Erythroblast (primary cell): Measurements from ENCODE around the gene KLHDC7B.

Experiments used
- DNase-seq, 2 experiments: peaks; one replicate each; lab custom pipeline; 2025; lab: John Stamatoyannopoulos, UW
- GATA1 ChIP-seq: IDR thresholded peaks from 2 replicates; pipeline ENCODE4 v1.6.1; 2011; ENCODE audit warnings: low read depth, mild to moderate bottlenecking, control low read depth, low read length, moderate library complexity
- POLR2A ChIP-seq: IDR thresholded peaks from 2 replicates; pipeline ENCODE4 v1.6.1; 2011; ENCODE audit warnings: mild to moderate bottlenecking, low read length

The KLHDC7B gene

GRCh38 chr22:50545522-50546325 is at the start of gene KLHDC7B:
TSS of gene KLHDC7B (plus strand) at chr22:50545899. CDS start at chr22:50546244, 345 bp downstream.
- peak in 1 of 2 experiments; percentile 72 for DNase-seq
- TF ChIP-seq POLR2A, result no peak
- TF ChIP-seq GATA1, result no peak

DNA sequence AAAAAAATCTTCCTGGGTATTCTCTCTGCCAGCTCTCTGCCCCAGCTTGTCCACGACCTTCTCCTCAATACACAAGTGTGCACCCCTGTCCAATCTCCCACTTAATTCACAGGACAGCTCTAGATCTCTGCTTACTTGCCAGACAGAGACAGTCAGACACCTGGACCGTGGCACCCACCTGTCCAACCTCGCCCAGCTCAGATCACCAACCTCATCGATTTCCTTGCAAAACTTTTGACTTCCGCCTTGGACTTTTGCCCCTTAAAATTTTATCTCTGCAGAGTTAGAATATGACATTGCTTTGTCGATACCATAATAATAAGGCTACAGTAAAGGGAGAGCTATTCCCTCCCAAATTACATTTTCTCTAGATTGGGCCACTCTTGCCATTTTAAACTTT is 48.6 kb upstream of the KLHDC7B start:
- DNase-seq, result no peak

DNA sequence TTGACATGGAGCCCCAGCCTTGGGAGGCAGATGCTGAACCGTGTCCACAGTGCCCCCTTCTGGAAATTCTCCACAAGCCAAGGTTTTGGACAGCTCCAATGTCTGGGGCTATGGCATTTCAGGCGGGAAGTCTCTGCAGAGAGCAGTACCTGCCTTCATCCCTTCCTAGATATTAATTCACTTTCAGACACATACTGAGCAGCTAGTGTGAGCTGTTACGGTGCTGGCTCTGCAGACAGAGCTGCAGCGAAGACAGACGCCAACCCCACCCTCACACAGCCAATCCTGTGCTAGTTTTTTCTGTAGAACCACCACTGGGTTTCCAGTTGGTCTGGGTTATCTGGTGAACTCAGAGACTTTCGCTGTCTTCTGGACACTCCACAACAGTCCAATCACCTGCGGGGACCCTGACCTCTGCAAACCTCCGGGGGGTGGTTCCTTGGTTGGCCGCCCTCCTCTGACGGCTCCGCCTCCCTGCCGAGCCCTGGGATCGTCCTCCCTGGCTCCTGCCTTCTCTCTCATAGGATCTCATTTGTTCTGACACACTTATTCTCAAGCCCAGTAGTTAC is 47.3 kb upstream of the KLHDC7B start:
- TF ChIP-seq GATA1, result no peak
- TF ChIP-seq POLR2A, result no peak
- DNase-seq, result peak; percentile 62 to 76

More for the DNA sequence above, 48.6 kb upstream of the KLHDC7B start:
- TF ChIP-seq GATA1 (no peak), POLR2A (no peak)

- TF ChIP-seq GATA1, result no peak
- no peak for TF ChIP-seq POLR2A
These were observed 45.2 kb upstream of the KLHDC7B start for GRCh38 chr22:50500452-50500851.

DNA sequence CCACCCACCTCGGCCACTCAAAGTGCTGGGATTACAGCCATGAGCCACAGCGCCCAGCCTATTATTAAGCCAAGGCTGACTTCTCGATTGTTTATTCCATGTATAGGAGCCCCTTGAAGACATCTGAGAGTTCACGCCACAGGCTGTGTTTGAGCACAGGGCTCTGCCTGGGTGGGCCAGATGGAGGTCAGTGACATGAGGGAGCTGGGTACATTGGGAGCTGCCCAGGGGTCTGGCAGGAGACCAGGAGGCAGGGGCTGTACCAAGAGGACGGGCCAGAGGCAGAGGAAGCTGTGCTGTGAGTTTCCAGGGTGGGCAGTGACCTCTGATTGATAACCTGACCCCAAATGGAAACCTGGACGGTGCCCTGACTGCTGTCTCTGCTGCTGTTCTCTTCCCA is 43.6 kb upstream of the KLHDC7B start:
- no peak for DNase-seq
- TF ChIP-seq POLR2A (no peak), GATA1 (no peak)

More at GRCh38 chr22:50500452-50500851, 45.2 kb upstream of the KLHDC7B start:
- DNase-seq, result no peak

DNA sequence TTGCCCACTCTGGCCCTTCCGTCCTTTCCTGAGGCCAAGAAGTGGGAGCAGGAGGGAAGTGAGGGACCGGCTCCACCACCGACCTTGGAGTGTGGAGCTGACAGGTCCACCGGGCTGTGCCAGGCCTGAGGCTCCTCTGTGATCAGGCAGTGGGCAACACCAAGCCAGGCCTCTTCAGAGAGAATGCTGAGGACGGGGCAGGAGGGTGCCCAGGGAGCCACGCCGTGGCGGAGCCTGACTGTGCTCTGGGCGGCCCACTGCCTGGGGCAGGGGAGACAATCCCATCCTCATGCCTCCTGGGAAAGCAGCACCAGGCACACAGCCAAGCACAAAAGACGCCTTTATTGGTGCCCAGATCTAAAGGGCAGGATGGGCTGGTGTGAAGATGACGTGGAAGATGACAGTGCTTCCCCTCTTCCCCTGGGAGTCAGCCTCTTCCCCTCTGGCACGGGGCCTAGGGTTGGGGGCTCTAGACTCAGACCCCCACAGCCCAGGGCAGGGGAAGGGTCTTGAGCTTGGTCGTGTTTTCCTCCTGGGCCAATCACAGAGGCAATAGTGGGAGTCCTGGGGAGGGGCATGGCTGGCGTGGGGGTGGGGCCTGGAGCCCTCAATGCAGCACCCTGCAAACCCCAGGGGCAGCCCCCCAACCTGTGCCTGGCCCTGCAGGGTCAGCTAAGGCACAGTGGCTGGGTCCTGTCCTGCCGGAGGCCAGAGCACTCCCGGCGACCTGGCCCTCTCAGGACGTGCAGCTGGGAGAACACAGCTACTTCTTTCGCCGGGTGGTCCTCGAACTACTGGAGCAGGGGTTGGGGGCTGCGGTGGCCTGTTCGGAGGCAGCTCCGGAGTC is 42.8 kb upstream of the KLHDC7B start:
- no peak for DNase-seq
- no peak for TF ChIP-seq GATA1
- no peak for TF ChIP-seq POLR2A

DNA sequence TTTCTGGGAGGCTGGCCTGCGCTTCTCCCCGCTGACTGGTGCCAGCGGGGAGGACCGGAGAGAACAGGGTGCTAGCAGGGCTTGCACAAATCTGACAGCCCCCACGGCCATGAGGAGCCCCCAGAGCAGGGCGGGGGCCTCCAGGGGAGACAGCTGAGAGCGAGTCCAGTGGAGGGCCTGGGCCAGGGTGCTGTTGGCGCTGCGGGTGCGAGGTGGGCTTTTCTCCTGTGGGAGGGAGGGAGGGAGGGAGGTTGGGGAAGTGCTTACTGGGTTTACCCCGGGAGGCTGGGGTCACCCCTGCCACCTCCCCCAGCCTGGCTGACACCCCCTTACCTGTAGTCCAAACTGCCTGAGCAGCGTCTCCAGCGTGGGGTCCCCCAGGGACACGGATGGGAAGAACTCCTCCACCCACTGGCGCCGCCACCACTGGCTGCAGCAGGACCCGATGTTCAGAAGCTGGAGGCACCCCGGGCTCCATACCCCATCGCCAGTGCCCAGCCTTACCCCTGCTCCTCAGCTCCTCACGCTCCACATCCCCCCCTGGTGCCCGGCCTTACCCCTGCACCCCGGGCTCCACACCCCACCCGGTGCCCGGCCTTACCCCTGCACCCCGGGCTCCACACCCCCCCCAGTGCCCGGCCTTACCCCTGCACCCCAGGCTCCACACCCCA is 42.1 kb upstream of the KLHDC7B start:
- TF ChIP-seq GATA1, result no peak
- no peak for TF ChIP-seq POLR2A
- DNase-seq, result no peak

DNA sequence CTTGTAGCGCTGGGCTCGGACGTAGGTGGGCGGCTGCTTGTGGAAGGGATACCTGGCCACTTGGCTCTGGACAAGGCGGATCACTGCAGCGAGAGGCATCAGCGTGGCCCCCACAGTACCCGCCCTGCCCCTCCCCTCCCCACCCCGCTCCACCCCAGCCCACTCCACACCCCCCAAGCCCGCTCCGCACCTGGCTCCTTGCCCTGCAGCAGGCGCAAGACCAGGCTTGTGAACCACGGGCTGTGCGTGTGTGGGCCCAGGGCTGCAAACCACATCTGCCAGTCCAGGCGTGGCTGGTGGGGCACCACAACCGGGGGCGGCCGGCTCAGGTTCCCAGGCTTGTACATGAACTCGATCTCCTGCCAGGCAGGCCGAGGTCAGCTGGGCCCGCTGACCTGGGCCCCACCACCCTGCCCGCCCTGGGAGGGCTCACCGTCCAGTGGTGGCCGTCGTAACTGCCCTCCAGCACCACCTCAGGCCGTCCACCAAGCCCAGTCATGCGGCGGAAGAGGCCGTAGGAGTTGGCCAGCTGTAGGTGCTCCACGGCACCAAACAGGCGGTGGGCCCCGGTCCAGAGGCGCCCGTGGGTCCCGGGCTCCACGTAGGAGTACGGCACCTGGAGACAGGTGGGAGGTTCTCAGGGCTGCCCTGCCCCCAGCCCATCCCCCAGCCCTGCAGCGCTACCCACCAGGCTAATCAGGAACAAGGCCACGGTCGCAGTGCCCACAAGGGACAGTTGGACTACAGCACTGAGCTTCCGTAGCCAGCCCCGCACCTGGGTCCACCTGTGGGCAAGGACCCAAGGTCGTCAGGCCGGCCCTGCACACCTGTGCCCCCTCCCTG is 41.1 kb upstream of the KLHDC7B start:
- no peak for DNase-seq
- TF ChIP-seq GATA1 (no peak), POLR2A (no peak)

DNA sequence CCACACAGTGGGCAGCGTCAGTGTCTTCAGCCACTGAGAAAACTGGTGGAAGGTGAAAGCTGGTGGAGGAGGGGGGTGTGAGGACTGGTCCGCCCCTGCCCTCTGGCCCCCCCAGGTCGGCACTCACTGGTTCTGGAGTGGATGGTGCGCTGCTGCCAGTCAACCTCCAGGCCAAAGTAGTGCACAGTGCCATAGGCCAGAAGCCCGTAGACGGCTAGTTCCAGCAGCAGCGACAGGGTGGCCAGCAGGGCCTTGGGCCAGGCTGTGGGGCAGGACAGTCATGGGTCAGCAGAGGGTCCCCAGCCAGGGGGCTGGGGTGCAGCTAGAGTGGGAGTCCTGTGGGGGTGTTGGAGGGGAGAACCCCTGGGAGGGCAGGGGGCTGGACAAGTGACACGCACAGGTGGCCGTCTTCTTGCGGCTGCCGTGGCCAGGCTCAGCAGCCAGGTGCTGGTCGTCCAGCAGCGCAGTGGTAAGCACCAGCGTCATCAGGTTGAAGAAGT is 40.4 kb upstream of the KLHDC7B start:
- TF ChIP-seq GATA1 (no peak), POLR2A (no peak)
- DNase-seq, result no peak

DNA sequence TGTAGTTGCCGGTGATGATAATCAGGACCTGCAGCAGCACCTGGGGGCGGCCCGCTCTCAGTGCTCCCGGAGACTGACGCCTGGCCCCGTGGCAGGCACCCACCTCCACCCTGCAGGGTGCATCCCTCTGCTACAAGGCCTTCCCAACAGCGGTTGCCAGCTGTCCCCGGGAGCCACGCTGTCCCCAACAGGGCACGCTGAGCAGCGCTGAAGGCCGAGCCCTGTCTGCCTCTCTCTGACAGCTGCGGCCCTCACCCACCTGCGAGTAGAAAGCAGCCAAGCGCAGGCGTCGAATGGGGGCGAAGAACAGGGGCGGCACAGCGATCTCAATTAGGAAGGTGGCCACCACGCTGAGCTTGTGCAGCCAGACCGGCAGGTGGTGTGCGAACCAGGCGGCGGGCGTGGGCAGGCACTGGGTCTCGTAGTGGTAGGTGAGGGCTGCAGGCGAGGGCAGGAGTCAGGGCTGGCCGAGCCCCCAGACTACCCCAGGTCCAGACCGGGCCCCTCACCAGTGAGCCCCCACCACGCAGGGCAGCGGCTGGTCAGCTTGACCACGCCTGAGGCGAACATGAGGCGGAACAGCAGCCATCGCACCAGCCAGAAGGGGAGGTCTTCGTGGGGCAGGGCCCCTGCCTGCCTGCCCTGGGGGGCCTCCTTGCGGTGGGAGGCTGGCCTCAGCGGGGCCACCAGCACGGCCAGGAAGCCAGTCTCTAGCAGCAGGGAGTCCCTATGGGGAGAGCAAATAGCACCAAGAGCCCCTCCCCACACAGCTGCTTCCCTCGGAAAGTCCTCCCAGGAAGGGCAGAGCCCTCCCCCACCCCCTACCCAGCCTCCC is 39.7 kb upstream of the KLHDC7B start:
- TF ChIP-seq POLR2A (no peak), GATA1 (no peak)
- DNase-seq, result no peak

DNA sequence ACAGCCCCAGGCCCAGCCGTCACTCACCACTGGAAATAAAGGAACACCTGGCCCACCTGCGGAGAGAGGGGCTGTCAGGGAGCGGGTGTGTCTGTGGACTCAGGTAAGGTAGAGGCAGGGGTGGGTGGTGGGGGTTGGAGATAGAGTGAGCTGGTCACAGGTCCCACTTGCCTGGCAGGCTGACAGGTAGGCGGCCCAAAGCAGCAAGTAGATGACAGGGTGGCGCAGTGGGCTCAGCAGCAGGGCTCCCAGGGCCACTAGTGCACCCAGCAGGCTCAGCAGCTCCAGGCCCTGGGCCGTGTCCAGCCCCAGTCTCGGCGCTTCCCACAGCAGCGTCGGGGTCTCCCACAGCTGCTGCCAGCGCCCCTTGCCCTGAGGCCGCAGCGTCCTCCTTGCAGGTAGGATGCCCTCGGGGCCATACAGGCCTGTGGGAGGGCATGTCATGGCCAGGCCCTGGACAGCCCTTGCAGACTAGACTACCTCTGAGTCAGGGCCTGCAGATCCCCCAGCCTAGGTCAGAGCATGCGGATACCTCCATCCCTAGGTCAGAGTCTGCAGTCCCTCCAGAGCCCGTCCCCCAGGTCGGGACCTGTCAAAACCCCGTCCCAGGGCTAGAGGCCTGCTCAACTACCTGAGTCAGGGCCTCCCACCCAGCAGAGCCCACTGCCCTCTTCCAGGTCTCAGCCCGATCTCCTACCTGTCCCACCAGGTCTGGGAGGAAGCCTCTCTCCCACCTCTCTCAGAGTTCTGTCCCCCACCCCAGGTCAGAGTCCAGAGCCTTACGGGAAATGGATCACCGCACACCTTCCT is 38.9 kb upstream of the KLHDC7B start:
- peak in 1 of 2 experiments; percentile 60 for DNase-seq
- no peak for TF ChIP-seq POLR2A
- TF ChIP-seq GATA1, result no peak
